ENCODE results near the gene SLC44A1. TPM values are rescaled to one million over a fixed set of nuclear protein-coding genes. Genes with fewer than 3 reads are reported as not detected.

Gene SLC44A1
- total RNA-seq, 2 experiments from 2014 or later: 14.1 to 14.3 TPM

GRCh38 chr9:105278751-105279150 lies 34.3 kb downstream of the SLC44A1 start:
- Mint-ChIP-seq H3K27ac (no peak overlapping the region), H3K27me3 (ENCODE audit: low read depth) (peaks cover 4% of the 10 kb centered on the region), H3K9me3 (ENCODE audit: insufficient read depth) (no peaks in the 10 kb centered on the region), H3K36me3 (ENCODE audit: low read depth) (no peaks in the 10 kb centered on the region), H3K4me1 (ENCODE audit: low read depth) (peaks cover 5% of the 10 kb centered on the region), H3K4me3 (no peak overlapping the region)
- DNase-seq (no peak), ATAC-seq (no peak)
- ChIA-PET POLR2A (no interaction called here), CTCF (no interaction called here)

DNA sequence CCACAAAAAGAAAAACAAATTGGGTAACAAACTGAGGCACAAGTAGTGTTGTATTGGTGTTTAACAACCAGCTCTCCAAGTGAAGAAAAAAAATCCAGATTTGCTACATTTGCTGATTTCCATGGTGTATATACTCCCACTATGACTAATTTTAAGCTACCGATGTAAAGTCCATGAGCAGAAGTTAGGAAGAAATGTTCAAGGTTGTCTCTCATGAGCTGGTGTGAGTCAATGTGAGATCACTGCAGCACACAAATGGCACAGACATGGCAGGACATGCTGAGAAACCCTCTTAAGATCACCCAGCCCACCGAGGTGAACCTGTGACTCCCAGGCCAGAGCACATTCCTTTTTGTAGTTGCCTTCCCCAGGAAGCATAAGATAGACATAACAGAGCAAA lies 36.2 kb downstream of the SLC44A1 start:
- no peak for ATAC-seq
- Mint-ChIP-seq H3K4me3 (no peak overlapping the region), H3K36me3 (ENCODE audit: low read depth) (no peaks in the 10 kb centered on the region), H3K27me3 (ENCODE audit: low read depth) (peaks cover 4% of the 10 kb centered on the region), H3K27ac (no peak overlapping the region), H3K9me3 (ENCODE audit: insufficient read depth) (no peaks in the 10 kb centered on the region), H3K4me1 (ENCODE audit: low read depth) (peaks cover 2% of the 10 kb centered on the region)
- POLR2A ChIA-PET: no interaction called here
- CTCF ChIA-PET: no interaction called here
- DNase-seq: no peak

- no peaks in the 10 kb centered on the region for H3K36me3 Mint-ChIP-seq (ENCODE audit: low read depth)
- H3K27ac Mint-ChIP-seq: no peak overlapping the region
- no peak for ATAC-seq
- H3K9me3 Mint-ChIP-seq (ENCODE audit: insufficient read depth): no peaks in the 10 kb centered on the region
- no peak overlapping the region for H3K4me3 Mint-ChIP-seq
- no peak for DNase-seq
- ChIA-PET CTCF (no interaction called here), POLR2A (no interaction called here)
- peaks cover 2% of the 10 kb centered on the region for H3K4me1 Mint-ChIP-seq (ENCODE audit: low read depth)
- peaks cover 4% of the 10 kb centered on the region for H3K27me3 Mint-ChIP-seq (ENCODE audit: low read depth)
Observed at GRCh38 chr9:105281272-105281671, 36.8 kb downstream of the SLC44A1 start.

DNA sequence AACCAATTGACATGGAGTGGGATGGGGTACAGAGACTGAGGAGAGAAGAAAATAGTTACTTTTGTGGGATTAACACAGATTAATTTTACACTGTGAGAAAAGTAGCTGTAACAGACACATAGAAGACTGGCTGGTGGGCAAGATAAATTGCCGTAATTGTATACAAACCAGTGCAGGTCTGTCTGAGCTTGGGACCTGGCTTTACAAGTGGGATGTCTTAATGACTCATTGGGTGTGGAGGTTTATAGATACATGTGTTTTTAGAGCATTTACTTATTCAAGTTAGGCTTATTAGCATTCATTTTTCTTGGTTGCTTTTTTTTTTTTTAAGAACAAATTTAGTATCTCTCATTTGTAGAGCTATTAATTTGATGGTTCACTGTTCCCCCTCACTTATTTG lies 37.5 kb downstream of the SLC44A1 start:
- Mint-ChIP-seq H3K36me3 (ENCODE audit: low read depth) (no peaks in the 10 kb centered on the region), H3K4me3 (no peak overlapping the region), H3K4me1 (ENCODE audit: low read depth) (no peaks in the 10 kb centered on the region), H3K9me3 (ENCODE audit: insufficient read depth) (no peaks in the 10 kb centered on the region), H3K27me3 (ENCODE audit: low read depth) (peaks cover under 1% of the 10 kb centered on the region), H3K27ac (no peak overlapping the region)
- ATAC-seq: no peak
- POLR2A ChIA-PET: no interaction called here
- DNase-seq: no peak
- CTCF ChIA-PET: no interaction called here

DNA sequence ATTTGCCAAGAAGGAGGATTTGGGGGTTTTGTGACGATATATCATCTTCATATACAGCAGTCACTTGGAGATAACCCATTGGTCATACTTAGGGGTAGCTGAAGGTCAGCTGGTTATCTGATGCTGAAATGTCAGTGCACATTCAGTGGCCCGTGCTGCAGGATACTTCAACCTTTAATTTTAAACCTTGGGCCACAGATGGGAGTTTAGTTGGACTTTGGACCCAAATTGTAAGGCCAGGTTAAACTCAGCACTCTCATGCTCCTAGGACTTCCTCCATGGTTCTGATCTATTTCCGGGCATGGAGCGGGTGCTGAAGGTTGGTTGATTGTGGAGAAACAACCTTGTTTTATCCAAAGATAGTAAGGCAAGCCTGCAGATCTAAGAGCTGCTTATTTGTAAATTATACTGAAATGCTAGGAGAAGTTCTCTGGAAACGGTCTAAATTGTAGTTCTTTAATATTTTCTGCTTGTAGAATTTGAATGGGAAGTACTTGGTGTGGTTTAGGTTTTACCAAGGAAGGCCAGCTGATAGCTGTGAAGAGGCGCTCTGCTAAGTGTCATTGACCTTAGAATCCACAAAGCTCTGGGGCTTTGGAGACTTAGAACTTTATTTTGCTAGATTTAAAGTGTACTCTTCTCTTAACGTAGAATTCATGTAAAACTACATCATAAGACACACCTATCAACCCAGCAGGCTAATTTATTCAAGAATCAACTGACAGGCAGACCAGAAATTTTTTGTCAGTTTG lies 38.6 kb downstream of the SLC44A1 start:
- Mint-ChIP-seq H3K4me3 (no peak overlapping the region), H3K4me1 (ENCODE audit: low read depth) (no peaks in the 10 kb centered on the region), H3K27ac (no peak overlapping the region), H3K36me3 (ENCODE audit: low read depth) (no peaks in the 10 kb centered on the region), H3K9me3 (ENCODE audit: insufficient read depth) (no peaks in the 10 kb centered on the region), H3K27me3 (ENCODE audit: low read depth) (no peaks in the 10 kb centered on the region)
- POLR2A ChIA-PET: no interaction called here
- DNase-seq: no peak
- ATAC-seq: no peak
- CTCF ChIA-PET: interaction anchor here (1.6 kb wide), 1 partner anchor 77 kb away, joined by 3 read pairs; no protein-coding TSS in a partner anchor

DNA sequence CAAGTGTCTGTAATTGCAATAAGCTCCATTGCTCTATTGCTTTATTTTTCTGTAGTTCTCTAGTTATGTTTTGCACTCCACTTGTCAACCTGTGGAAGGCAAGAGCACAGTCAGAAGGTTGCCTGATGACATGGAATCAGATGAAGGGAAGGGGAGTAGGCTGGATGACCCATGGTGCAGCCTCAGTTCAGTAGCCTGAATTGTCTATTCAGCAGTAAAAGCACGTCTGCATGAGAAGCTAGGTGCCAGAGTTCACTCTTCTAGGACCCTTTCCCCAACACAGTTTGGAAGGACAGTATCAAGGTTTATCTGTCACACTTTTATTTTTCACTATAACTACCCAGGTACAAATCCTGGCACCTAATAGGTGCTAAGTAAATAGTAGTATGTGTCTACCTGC lies 39.3 kb downstream of the SLC44A1 start:
- no peaks in the 10 kb centered on the region for H3K4me1 Mint-ChIP-seq (ENCODE audit: low read depth)
- H3K4me3 Mint-ChIP-seq: no peak overlapping the region
- CTCF ChIA-PET: interaction anchor here (1.6 kb wide), 1 partner anchor 77 kb away, joined by 3 read pairs; no protein-coding TSS in a partner anchor

DNA sequence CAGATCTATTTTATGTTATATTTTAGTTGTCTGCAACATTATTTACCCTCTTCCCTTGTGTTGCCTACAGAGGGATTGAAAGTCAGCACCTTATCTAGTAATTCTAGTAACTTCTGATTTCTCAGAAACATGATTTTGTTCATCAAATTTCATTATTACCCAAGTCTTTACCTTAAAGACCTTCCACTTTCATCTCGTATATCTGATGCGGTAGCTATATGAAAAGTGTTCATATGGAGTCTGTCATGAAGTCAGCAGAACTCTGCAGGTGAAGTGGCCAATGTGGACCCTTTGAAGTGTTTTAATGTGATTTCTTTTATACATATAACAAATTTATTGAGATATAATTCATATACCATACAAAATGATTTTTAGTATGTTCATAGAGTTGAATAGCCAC lies 40.0 kb downstream of the SLC44A1 start:
- no peak overlapping the region for H3K27ac Mint-ChIP-seq
- no peaks in the 10 kb centered on the region for H3K27me3 Mint-ChIP-seq (ENCODE audit: low read depth)
- H3K4me1 Mint-ChIP-seq (ENCODE audit: low read depth): no peaks in the 10 kb centered on the region
- DNase-seq (no peak), ATAC-seq (no peak)
- no peaks in the 10 kb centered on the region for H3K36me3 Mint-ChIP-seq (ENCODE audit: low read depth)
- ChIA-PET CTCF (interaction anchor here (1.6 kb wide), 1 partner anchor 76 kb away, joined by 3 read pairs; no protein-coding TSS in a partner anchor), POLR2A (no interaction called here)
- H3K9me3 Mint-ChIP-seq (ENCODE audit: insufficient read depth): no peaks in the 10 kb centered on the region
- H3K4me3 Mint-ChIP-seq: no peak overlapping the region

More for the DNA sequence above, 39.3 kb downstream of the SLC44A1 start:
- no peaks in the 10 kb centered on the region for H3K27me3 Mint-ChIP-seq (ENCODE audit: low read depth)
- no peaks in the 10 kb centered on the region for H3K9me3 Mint-ChIP-seq (ENCODE audit: insufficient read depth)
- no peaks in the 10 kb centered on the region for H3K36me3 Mint-ChIP-seq (ENCODE audit: low read depth)
- no peak overlapping the region for H3K27ac Mint-ChIP-seq
- POLR2A ChIA-PET: no interaction called here
- DNase-seq (no peak), ATAC-seq (no peak)

DNA sequence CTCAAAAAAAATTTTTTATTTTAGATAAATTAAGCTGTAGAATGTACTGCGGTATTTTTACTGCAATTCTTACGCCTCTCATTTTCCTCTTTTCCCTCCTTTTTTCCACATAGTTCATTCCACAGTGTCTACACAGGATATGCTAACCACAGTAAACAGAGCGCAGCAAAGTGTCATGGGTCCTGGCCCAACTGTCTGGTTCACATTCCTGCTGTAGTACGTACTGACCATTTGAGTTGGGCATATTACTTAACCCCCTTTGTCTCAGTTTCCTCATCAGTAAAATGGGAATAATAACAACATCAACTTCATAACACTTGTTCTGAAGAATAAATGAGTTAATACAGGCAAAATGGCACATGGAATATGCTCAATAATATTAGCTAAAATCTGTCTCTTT lies 41.6 kb downstream of the SLC44A1 start:
- Mint-ChIP-seq H3K4me3 (no peak overlapping the region), H3K27ac (no peak overlapping the region), H3K4me1 (ENCODE audit: low read depth) (no peaks in the 10 kb centered on the region), H3K9me3 (ENCODE audit: insufficient read depth) (no peaks in the 10 kb centered on the region), H3K27me3 (ENCODE audit: low read depth) (no peaks in the 10 kb centered on the region), H3K36me3 (ENCODE audit: low read depth) (no peaks in the 10 kb centered on the region)
- ATAC-seq (no peak), DNase-seq (no peak)
- POLR2A ChIA-PET: no interaction called here
- CTCF ChIA-PET: no interaction called here

GRCh38 chr9:105289305-105289704 lies 44.9 kb downstream of the SLC44A1 start:
- Mint-ChIP-seq H3K4me1 (ENCODE audit: low read depth) (peaks cover 4% of the 10 kb centered on the region), H3K36me3 (ENCODE audit: low read depth) (peaks cover 2% of the 10 kb centered on the region), H3K4me3 (no peak overlapping the region), H3K27ac (no peak overlapping the region), H3K9me3 (ENCODE audit: insufficient read depth) (no peaks in the 10 kb centered on the region), H3K27me3 (ENCODE audit: low read depth) (peaks cover 6% of the 10 kb centered on the region)
- DNase-seq (no peak), ATAC-seq (no peak)
- POLR2A ChIA-PET: no interaction called here
- CTCF ChIA-PET: no interaction called here

GRCh38 chr9:105290418-105290817 lies 46.0 kb downstream of the SLC44A1 start:
- H3K4me3 Mint-ChIP-seq: no peak overlapping the region
- ChIA-PET CTCF (no interaction called here), POLR2A (no interaction called here)
- no peak for ATAC-seq
- DNase-seq: no peak
- H3K4me1 Mint-ChIP-seq (ENCODE audit: low read depth): peaks cover 9% of the 10 kb centered on the region
- no peak overlapping the region for H3K27ac Mint-ChIP-seq
- H3K36me3 Mint-ChIP-seq (ENCODE audit: low read depth): peaks cover 2% of the 10 kb centered on the region
- no peaks in the 10 kb centered on the region for H3K9me3 Mint-ChIP-seq (ENCODE audit: insufficient read depth)
- H3K27me3 Mint-ChIP-seq (ENCODE audit: low read depth): peaks cover 7% of the 10 kb centered on the region

- DNase-seq: no peak
- H3K4me1 Mint-ChIP-seq (ENCODE audit: low read depth): peaks cover 9% of the 10 kb centered on the region
- ATAC-seq: no peak
- ChIA-PET CTCF (no interaction called here), POLR2A (no interaction called here)
- H3K27ac Mint-ChIP-seq: no peak overlapping the region
- peaks cover 2% of the 10 kb centered on the region for H3K36me3 Mint-ChIP-seq (ENCODE audit: low read depth)
- H3K4me3 Mint-ChIP-seq: no peak overlapping the region
- H3K9me3 Mint-ChIP-seq (ENCODE audit: insufficient read depth): no peaks in the 10 kb centered on the region
- H3K27me3 Mint-ChIP-seq (ENCODE audit: low read depth): peaks cover 7% of the 10 kb centered on the region
Observed at GRCh38 chr9:105290954-105291353, 46.5 kb downstream of the SLC44A1 start.

DNA sequence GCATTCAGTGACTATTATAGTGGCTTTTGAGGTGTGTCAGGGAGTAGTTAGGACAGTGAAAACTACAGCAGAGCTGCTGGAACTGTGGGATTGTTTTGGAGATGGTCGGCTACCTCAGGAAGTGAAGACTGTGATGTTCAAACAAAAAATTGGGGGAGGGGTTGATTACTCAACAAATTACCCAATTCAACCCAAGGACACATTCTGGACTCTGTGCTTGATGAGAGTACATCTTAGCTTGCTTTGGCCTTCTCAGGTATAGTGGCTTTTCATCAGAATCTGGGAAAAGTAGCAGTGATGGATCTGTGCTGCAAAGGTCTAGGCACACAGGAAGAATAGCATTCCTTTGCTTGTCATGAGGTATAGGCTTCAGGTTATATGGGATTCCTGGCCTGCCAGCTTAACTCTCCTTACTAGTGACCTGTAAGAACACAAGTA lies 47.0 kb downstream of the SLC44A1 start:
- CTCF ChIA-PET: interaction anchor here (1.0 kb wide), 1 partner anchor 10 kb away, joined by 3 read pairs; no protein-coding TSS in a partner anchor
- no peak for DNase-seq
- Mint-ChIP-seq H3K27me3 (ENCODE audit: low read depth) (peaks cover 7% of the 10 kb centered on the region), H3K4me3 (no peak overlapping the region), H3K4me1 (ENCODE audit: low read depth) (peaks cover 9% of the 10 kb centered on the region), H3K27ac (no peak overlapping the region), H3K9me3 (ENCODE audit: insufficient read depth) (no peaks in the 10 kb centered on the region), H3K36me3 (ENCODE audit: low read depth) (peaks cover 2% of the 10 kb centered on the region)
- no peak for ATAC-seq
- POLR2A ChIA-PET: no interaction called here

DNA sequence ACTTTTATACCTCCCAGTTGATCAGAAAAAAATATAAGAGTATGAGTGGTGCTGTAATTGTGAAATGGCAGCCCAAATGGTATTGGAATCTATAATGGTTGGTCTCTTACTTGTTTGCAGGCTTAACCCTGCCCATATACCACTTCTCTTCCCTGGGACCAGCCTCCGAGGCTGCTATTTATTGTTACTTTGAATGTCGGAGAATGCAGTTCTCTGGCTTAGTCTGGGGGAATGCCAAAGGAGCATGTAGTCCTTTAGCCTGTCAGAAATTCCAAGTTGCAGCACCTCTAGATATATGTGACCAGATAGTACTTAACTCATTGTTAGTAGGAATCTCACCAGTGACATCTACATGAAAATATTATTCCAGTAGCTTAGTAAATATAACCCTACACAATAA lies 47.5 kb downstream of the SLC44A1 start:
- ATAC-seq (no peak), DNase-seq (no peak)
- ChIA-PET CTCF (interaction anchor here (1.0 kb wide), 1 partner anchor 10 kb away, joined by 3 read pairs; no protein-coding TSS in a partner anchor), POLR2A (no interaction called here)
- Mint-ChIP-seq H3K36me3 (ENCODE audit: low read depth) (peaks cover 2% of the 10 kb centered on the region), H3K9me3 (ENCODE audit: insufficient read depth) (no peaks in the 10 kb centered on the region), H3K4me3 (no peak overlapping the region), H3K4me1 (ENCODE audit: low read depth) (peaks cover 9% of the 10 kb centered on the region), H3K27ac (no peak overlapping the region), H3K27me3 (ENCODE audit: low read depth) (peaks cover 7% of the 10 kb centered on the region)
